HG03095 (cell line): ENCODE data around the gene SPEF2.

Source experiments
- ATAC-seq: cut with Tn5 transposase; IDR thresholded peaks from one replicate; pipeline ENCODE4 v1.9.1; 2021; ENCODE audit warnings: moderate library complexity; ENCODE audit not compliant: unreplicated experiment

Gene SPEF2

GRCh38 chr5:35778259-35778769 lies 160.7 kb downstream of the SPEF2 start:
- no peak for ATAC-seq

GRCh38 chr5:35780236-35780635 lies 162.6 kb downstream of the SPEF2 start:
- no peak for ATAC-seq

GRCh38 chr5:35781181-35781790 lies 163.6 kb downstream of the SPEF2 start:
- ATAC-seq: no peak

- ATAC-seq: no peak
Measured at GRCh38 chr5:35783551-35783950, 165.9 kb downstream of the SPEF2 start.

GRCh38 chr5:35785601-35786085 lies 168.0 kb downstream of the SPEF2 start:
- ATAC-seq: no peak

GRCh38 chr5:35788724-35789123 lies 171.1 kb downstream of the SPEF2 start:
- no peak for ATAC-seq

- ATAC-seq: no peak
Measured at GRCh38 chr5:35789732-35790456, 172.2 kb downstream of the SPEF2 start.

- no peak for ATAC-seq
Measured at GRCh38 chr5:35790457-35790822, 172.8 kb downstream of the SPEF2 start.

- ATAC-seq: no peak
Measured at GRCh38 chr5:35794328-35794619, 176.6 kb downstream of the SPEF2 start.

GRCh38 chr5:35794684-35795375 lies 177.2 kb downstream of the SPEF2 start:
- ATAC-seq: no peak

- ATAC-seq: no peak
Measured at GRCh38 chr5:35799181-35799580, 181.5 kb downstream of the SPEF2 start.

- no peak for ATAC-seq
Measured at GRCh38 chr5:35799753-35800152, 182.1 kb downstream of the SPEF2 start.

- ATAC-seq: no peak
Measured at GRCh38 chr5:35803191-35803651, 185.6 kb downstream of the SPEF2 start.

GRCh38 chr5:35804201-35804653 lies 186.6 kb downstream of the SPEF2 start:
- no peak for ATAC-seq

- no peak for ATAC-seq
Measured at GRCh38 chr5:35804841-35805240, 187.2 kb downstream of the SPEF2 start.

GRCh38 chr5:35810601-35811000 lies 192.9 kb downstream of the SPEF2 start:
- ATAC-seq: no peak

GRCh38 chr5:35811108-35811741 lies 193.6 kb downstream of the SPEF2 start:
- ATAC-seq: no peak

GRCh38 chr5:35813521-35813920 lies 195.9 kb downstream of the SPEF2 start:
- no peak for ATAC-seq

- ATAC-seq: no peak
Measured at GRCh38 chr5:35815089-35815936, 197.7 kb downstream of the SPEF2 start.

GRCh38 chr5:35816881-35817521 lies 199.3 kb downstream of the SPEF2 start:
- ATAC-seq: no peak
